HCT116 (cell line): ENCODE results near the gene MAPK10. TPM values are rescaled to one million over a fixed set of nuclear protein-coding genes. Genes with fewer than 3 reads are reported as not detected.

Experiments
- ATAC-seq: fragments of 200-7000 bp; cut with Tn5 transposase; 2 replicates; pipeline ENCODE4 v1.9.1; 2020; ENCODE audit warnings: mild to moderate bottlenecking, moderate library complexity
- BruUV-seq: library from RNA; stranded (reverse); fragments of 400-500 nt; replicated peaks from 2 replicates; lab custom pipeline; 2021; lab: Mats Ljungman, UMichigan
- CTCF ChIA-PET: fragments of 300-600 bp; sonication (Branson Sonifier 250); formaldehyde crosslinking; loops from one replicate; lab custom pipeline; 2021; ENCODE audit warnings: antibody characterized with exemption; lab: Charles Lee
- POLR2A ChIA-PET: fragments of 300-600, 350-600 bp; sonication (Branson Sonifier 250); formaldehyde crosslinking; loops from one replicate; lab custom pipeline; 2021; ENCODE audit warnings: antibody characterized with exemption; lab: Charles Lee
- RAD21 ChIA-PET, 2 experiments: fragments of 300-600 bp; sonication (Branson Sonifier 250); formaldehyde crosslinking; loops; one replicate each; lab custom pipeline; 2023; ENCODE audit warnings: low total read pairs in 2 of 2; ENCODE audit not compliant: uncharacterized antibody in 2 of 2, unreplicated experiment in 2 of 2, low non-redundant PET in 1 of 2; lab: Charles Lee
- DNase-seq: peaks from one replicate; pipeline ENCODE4 v3.0.0-alpha.2; 2010; ENCODE audit warnings: low read depth, low spot score
- H2AFZ ChIP-seq: fragments of 200-600 bp; shearing (Covaris generic), sonication (generic); 2 replicates; pipeline ENCODE4 v1.6.1; 2017; ENCODE audit warnings: low read depth, mixed run types, mixed read lengths, antibody characterized with exemption, low read length; ENCODE audit not compliant: poor library complexity, severe bottlenecking
- H3K27ac ChIP-seq: 2 replicates; pipeline ENCODE4 v1.5.1; 2012; ENCODE audit warnings: low read depth, low read length
- H3K27me3 ChIP-seq: fragments of 200-600 bp; sonication (generic); 2 replicates; pipeline ENCODE4 v1.6.1; 2016; ENCODE audit warnings: mixed run types, low read length, mixed read lengths; ENCODE audit not compliant: insufficient read depth
- H3K36me3 ChIP-seq, 2 experiments: fragments of 200-500 bp in 1 of 2; fragments of 200-600 bp in 1 of 2; sonication (Bioruptor generic) in 1 of 2; sonication (generic) in 1 of 2; 2 replicates each; pipeline versions ENCODE4 v1.5.1 to v1.6.1; 2014 to 2016; ENCODE audit warnings: low read length in 2 of 2, inconsistent platforms in 1 of 2, mixed read lengths in 1 of 2, mixed run types in 1 of 2; ENCODE audit not compliant: insufficient read depth in 2 of 2, control insufficient read depth in 1 of 2
- H3K4me1 ChIP-seq, 2 experiments: fragments of 200-600 bp in 1 of 2; sonication (generic) in 1 of 2; 2 replicates each; pipeline versions ENCODE4 v1.5.1 to v1.6.1; 2012 to 2017; ENCODE audit warnings: low read length in 2 of 2, inconsistent platforms in 1 of 2, mild to moderate bottlenecking in 1 of 2, mixed read lengths in 1 of 2, mixed run types in 1 of 2, moderate library complexity in 1 of 2; ENCODE audit not compliant: insufficient read depth in 2 of 2, control insufficient read depth in 1 of 2
- H3K4me2 ChIP-seq: fragments of 200-600 bp; sonication (generic); 2 replicates; pipeline ENCODE4 v1.6.1; 2017; ENCODE audit warnings: mixed run types, low read length, mixed read lengths
- H3K4me3 ChIP-seq, 2 experiments: fragments of 200-600 bp in 1 of 2; sonication (generic) in 1 of 2; replicated peaks in 1 of 2; 2 replicates each; pipeline ENCODE4 v1.5.1; 2011 to 2016; ENCODE audit warnings: low read length in 2 of 2, control low read depth in 1 of 2, low read depth in 1 of 2, mild to moderate bottlenecking in 1 of 2, mixed read lengths in 1 of 2, mixed run types in 1 of 2
- H3K79me2 ChIP-seq: fragments of 200-600 bp; sonication (generic); 2 replicates; pipeline ENCODE4 v1.6.1; 2017; ENCODE audit warnings: mild to moderate bottlenecking, mixed run types, low read length, moderate library complexity, mixed read lengths; ENCODE audit not compliant: insufficient read depth
- H3K9ac ChIP-seq: fragments of 200-600 bp; sonication (generic); 2 replicates; pipeline ENCODE4 v1.6.1; 2016; ENCODE audit warnings: low read length, mixed read lengths
- H3K9me2 ChIP-seq: fragments of 200-600 bp; sonication (generic), shearing (Covaris generic); 2 replicates; pipeline ENCODE4 v1.6.1; 2017; ENCODE audit warnings: mixed run types, mild to moderate bottlenecking, moderate library complexity; ENCODE audit not compliant: insufficient read depth
- H3K9me3 ChIP-seq, 2 experiments: fragments of 200-500 bp in 1 of 2; fragments of 200-600 bp in 1 of 2; sonication (Bioruptor generic) in 1 of 2; sonication (generic) in 1 of 2; 2 replicates each; pipeline ENCODE4 v1.6.1; 2014 to 2017; ENCODE audit warnings: low read length in 2 of 2, mixed read lengths in 2 of 2, inconsistent platforms in 1 of 2, low read depth in 1 of 2, mild to moderate bottlenecking in 1 of 2, mixed run types in 1 of 2, moderate library complexity in 1 of 2; ENCODE audit not compliant: control insufficient read depth in 1 of 2, insufficient read depth in 1 of 2
- H4K20me1 ChIP-seq: fragments of 200-600 bp; sonication (generic), shearing (Covaris generic); 2 replicates; pipeline ENCODE4 v1.6.1; 2017; ENCODE audit warnings: mixed run types, mild to moderate bottlenecking, moderate library complexity; ENCODE audit not compliant: insufficient read depth
- CBX3 ChIP-seq: IDR thresholded peaks from 2 replicates; pipeline ENCODE4 v1.6.1; 2012; ENCODE audit warnings: low read depth
- CEBPB ChIP-seq: IDR thresholded peaks from 2 replicates; pipeline ENCODE4 v1.6.1; 2012; ENCODE audit warnings: low read depth
- ELF1 ChIP-seq: IDR thresholded peaks from 2 replicates; pipeline ENCODE4 v1.6.1; 2012; ENCODE audit warnings: low read depth, borderline replicate concordance
- EZH2 ChIP-seq: fragments of 200-600 bp; sonication (generic); IDR thresholded peaks from 2 replicates; pipeline ENCODE4 v1.6.1; 2017; ENCODE audit warnings: antibody characterized with exemption, mixed run types
- FOSL1 ChIP-seq: IDR thresholded peaks from 2 replicates; pipeline ENCODE4 v1.6.1; 2012; ENCODE audit warnings: low read depth
- POLR2AphosphoS5 ChIP-seq: IDR thresholded peaks from 2 replicates; pipeline ENCODE4 v1.6.1; 2011; ENCODE audit warnings: mild to moderate bottlenecking, low read depth, low read length, moderate library complexity
- RAD21 ChIP-seq: IDR thresholded peaks from 2 replicates; pipeline ENCODE4 v1.6.1; 2012; ENCODE audit warnings: low read depth, mild to moderate bottlenecking
- SIN3A ChIP-seq: IDR thresholded peaks from 2 replicates; pipeline ENCODE4 v1.6.1; 2012; ENCODE audit warnings: low read depth
- SP1 ChIP-seq: IDR thresholded peaks from 2 replicates; pipeline ENCODE4 v1.6.1; 2012; ENCODE audit warnings: low read depth
- SRF ChIP-seq: IDR thresholded peaks from 2 replicates; pipeline ENCODE4 v1.6.1; 2012; ENCODE audit warnings: low read depth
- TCF7L2 ChIP-seq: IDR thresholded peaks from 2 replicates; pipeline ENCODE4 v1.7.0; 2011; ENCODE audit warnings: borderline replicate concordance, inconsistent platforms; ENCODE audit not compliant: insufficient read depth, insufficient read length; ENCODE audit errors: extremely low read depth
- YY1 ChIP-seq: IDR thresholded peaks from 2 replicates; pipeline ENCODE4 v1.6.1; 2011; ENCODE audit warnings: low read length, low read depth, moderate library complexity, mild to moderate bottlenecking; ENCODE audit not compliant: insufficient replicate concordance; ENCODE audit errors: extremely low read depth
- intact Hi-C: fragments of 100-400 bp; cut with micrococcal nuclease; formaldehyde crosslinking; loops from 2 replicates; pipeline ENCODE4 v1.10.0; 2022
- total RNA-seq: library from RNA; stranded (reverse); gene quantifications from one replicate; pipeline ENCODE4 v1.2.1, GENCODE V29; 2021; ENCODE audit not compliant: unreplicated experiment
- TF ChIP-seq, protein P1 (sequence below): IDR thresholded peaks from 2 replicates; pipeline ENCODE4 v1.6.1; 2012
- TF ChIP-seq, protein P2 (sequence below): IDR thresholded peaks from 2 replicates; pipeline ENCODE4 v1.6.1; 2012; ENCODE audit warnings: low read depth

MAPK10 gene
- total RNA-seq, 1 experiment from 2014 or later, result 0.52 TPM

DNA sequence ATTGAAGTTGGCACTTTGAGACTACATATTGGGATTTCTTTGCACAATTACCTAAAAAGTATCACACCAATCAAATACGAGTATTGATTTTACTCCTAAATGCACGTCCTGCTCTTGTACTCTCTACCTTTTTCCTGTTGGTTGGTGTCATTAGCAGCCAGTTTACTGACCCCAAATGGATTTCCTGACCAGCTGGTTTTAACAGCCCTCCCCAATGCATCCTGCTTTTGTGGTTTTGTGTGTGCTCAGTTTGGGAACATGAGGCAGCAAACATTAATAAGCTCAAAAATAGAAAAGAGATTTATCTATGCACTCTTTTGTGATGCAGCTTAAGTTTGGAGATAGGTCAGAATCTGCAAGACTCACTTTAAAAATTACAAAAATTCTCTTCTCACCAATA, 230.3 kb downstream of the MAPK10 start:
- no TSS peak for BruUV-seq
- Histone ChIP-seq H2AFZ (no peak overlapping the region), H3K36me3 (no peaks in the 10 kb centered on the region), H3K4me2 (no peak overlapping the region), H3K9me3 (no peaks in the 10 kb centered on the region), H4K20me1 (no peaks in the 10 kb centered on the region), H3K4me3 (no peak overlapping the region), H3K9ac (no peak overlapping the region), H3K9me2 (no peaks in the 10 kb centered on the region), H3K4me1 (no peaks in the 10 kb centered on the region), H3K27ac (no peak overlapping the region), H3K79me2 (no peaks in the 10 kb centered on the region), H3K27me3 (no peaks in the 10 kb centered on the region)
- ChIA-PET CTCF (no interaction called here), POLR2A (no interaction called here), RAD21 (no interaction called here)
- DNase-seq, result no peak
- no peak for TF ChIP-seq RAD21
- TF ChIP-seq SP1, result no peak
- TF ChIP-seq YY1, result no peak
- TF ChIP-seq, protein P1, sequence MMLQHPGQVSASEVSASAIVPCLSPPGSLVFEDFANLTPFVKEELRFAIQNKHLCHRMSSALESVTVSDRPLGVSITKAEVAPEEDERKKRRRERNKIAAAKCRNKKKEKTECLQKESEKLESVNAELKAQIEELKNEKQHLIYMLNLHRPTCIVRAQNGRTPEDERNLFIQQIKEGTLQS, result no peak
- no peak for TF ChIP-seq EZH2
- TF ChIP-seq SIN3A, result no peak
- no peak for TF ChIP-seq FOSL1
- TF ChIP-seq TCF7L2, result no peak
- TF ChIP-seq POLR2AphosphoS5, result no peak
- TF ChIP-seq CEBPB, result no peak
- intact Hi-C loops, result no loop called here
- ATAC-seq, result no peak

DNA sequence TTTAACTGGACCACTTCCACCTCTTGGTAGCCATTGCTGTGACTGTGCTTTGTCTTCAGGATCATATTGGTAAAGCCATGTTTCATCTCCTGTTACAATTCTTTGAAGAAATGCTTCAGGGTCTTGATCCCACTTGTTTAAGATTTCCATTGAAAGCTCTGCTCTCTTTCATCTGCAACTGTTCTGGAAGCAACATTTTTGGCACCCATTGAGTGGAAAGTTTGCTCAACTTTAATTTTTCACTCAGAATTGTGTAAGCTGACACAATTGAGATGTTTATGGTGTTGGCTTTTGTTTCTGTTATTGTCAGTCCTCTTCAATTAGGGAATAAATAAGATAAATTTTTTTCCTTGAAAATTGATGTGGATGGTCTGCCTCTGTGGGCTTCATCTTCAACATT, 237.4 kb downstream of the MAPK10 start:
- Histone ChIP-seq H3K4me1 (no peaks in the 10 kb centered on the region), H3K27ac (no peak overlapping the region), H3K36me3 (no peaks in the 10 kb centered on the region), H4K20me1 (no peaks in the 10 kb centered on the region), H3K4me3 (no peak overlapping the region), H3K9me3 (no peaks in the 10 kb centered on the region), H2AFZ (no peak overlapping the region), H3K79me2 (no peaks in the 10 kb centered on the region), H3K4me2 (no peak overlapping the region), H3K9me2 (no peaks in the 10 kb centered on the region), H3K9ac (no peak overlapping the region), H3K27me3 (no peaks in the 10 kb centered on the region)
- RAD21 ChIA-PET, result no interaction called here
- CTCF ChIA-PET, result no interaction called here
- no TSS peak for BruUV-seq
- no peak for ATAC-seq
- DNase-seq, result no peak
- POLR2A ChIA-PET, result no interaction called here
- intact Hi-C loops, result no loop called here
- TF ChIP-seq SRF (no peak), ELF1 (no peak), SP1 (no peak), CBX3 (no peak)
- TF ChIP-seq, protein P2, sequence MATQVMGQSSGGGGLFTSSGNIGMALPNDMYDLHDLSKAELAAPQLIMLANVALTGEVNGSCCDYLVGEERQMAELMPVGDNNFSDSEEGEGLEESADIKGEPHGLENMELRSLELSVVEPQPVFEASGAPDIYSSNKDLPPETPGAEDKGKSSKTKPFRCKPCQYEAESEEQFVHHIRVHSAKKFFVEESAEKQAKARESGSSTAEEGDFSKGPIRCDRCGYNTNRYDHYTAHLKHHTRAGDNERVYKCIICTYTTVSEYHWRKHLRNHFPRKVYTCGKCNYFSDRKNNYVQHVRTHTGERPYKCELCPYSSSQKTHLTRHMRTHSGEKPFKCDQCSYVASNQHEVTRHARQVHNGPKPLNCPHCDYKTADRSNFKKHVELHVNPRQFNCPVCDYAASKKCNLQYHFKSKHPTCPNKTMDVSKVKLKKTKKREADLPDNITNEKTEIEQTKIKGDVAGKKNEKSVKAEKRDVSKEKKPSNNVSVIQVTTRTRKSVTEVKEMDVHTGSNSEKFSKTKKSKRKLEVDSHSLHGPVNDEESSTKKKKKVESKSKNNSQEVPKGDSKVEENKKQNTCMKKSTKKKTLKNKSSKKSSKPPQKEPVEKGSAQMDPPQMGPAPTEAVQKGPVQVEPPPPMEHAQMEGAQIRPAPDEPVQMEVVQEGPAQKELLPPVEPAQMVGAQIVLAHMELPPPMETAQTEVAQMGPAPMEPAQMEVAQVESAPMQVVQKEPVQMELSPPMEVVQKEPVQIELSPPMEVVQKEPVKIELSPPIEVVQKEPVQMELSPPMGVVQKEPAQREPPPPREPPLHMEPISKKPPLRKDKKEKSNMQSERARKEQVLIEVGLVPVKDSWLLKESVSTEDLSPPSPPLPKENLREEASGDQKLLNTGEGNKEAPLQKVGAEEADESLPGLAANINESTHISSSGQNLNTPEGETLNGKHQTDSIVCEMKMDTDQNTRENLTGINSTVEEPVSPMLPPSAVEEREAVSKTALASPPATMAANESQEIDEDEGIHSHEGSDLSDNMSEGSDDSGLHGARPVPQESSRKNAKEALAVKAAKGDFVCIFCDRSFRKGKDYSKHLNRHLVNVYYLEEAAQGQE, result no peak
